HL-60 (cell line): ENCODE data around the gene CCNI2.

Experiments
- CTCF ChIP-seq: IDR thresholded peaks from one replicate; pipeline ENCODE4 v1.5.1; 2011; ENCODE audit warnings: low read length, control low read depth, inconsistent platforms; ENCODE audit not compliant: insufficient read depth
- POLR2AphosphoS5 ChIP-seq: IDR thresholded peaks from 2 replicates; pipeline ENCODE4 v1.6.1; 2012; ENCODE audit warnings: low read depth
- TF ChIP-seq, protein P1 (sequence below): IDR thresholded peaks from 2 replicates; pipeline ENCODE4 v1.6.1; 2012; ENCODE audit warnings: low read depth; ENCODE audit not compliant: insufficient replicate concordance

GRCh38 chr5:132761321-132762240, 14.4 kb downstream of the CCNI2 start:
- TF ChIP-seq CTCF (no peak), POLR2AphosphoS5 (no peak)
- TF ChIP-seq, protein P1, sequence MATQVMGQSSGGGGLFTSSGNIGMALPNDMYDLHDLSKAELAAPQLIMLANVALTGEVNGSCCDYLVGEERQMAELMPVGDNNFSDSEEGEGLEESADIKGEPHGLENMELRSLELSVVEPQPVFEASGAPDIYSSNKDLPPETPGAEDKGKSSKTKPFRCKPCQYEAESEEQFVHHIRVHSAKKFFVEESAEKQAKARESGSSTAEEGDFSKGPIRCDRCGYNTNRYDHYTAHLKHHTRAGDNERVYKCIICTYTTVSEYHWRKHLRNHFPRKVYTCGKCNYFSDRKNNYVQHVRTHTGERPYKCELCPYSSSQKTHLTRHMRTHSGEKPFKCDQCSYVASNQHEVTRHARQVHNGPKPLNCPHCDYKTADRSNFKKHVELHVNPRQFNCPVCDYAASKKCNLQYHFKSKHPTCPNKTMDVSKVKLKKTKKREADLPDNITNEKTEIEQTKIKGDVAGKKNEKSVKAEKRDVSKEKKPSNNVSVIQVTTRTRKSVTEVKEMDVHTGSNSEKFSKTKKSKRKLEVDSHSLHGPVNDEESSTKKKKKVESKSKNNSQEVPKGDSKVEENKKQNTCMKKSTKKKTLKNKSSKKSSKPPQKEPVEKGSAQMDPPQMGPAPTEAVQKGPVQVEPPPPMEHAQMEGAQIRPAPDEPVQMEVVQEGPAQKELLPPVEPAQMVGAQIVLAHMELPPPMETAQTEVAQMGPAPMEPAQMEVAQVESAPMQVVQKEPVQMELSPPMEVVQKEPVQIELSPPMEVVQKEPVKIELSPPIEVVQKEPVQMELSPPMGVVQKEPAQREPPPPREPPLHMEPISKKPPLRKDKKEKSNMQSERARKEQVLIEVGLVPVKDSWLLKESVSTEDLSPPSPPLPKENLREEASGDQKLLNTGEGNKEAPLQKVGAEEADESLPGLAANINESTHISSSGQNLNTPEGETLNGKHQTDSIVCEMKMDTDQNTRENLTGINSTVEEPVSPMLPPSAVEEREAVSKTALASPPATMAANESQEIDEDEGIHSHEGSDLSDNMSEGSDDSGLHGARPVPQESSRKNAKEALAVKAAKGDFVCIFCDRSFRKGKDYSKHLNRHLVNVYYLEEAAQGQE = no peak
